ENCODE data around the gene TMTC2.
"Not testable (repeated sequence)": the region's sequence is repeated elsewhere in the genome, so short reads cannot be mapped to it uniquely, and the experiment has no call there.

Gene TMTC2

DNA sequence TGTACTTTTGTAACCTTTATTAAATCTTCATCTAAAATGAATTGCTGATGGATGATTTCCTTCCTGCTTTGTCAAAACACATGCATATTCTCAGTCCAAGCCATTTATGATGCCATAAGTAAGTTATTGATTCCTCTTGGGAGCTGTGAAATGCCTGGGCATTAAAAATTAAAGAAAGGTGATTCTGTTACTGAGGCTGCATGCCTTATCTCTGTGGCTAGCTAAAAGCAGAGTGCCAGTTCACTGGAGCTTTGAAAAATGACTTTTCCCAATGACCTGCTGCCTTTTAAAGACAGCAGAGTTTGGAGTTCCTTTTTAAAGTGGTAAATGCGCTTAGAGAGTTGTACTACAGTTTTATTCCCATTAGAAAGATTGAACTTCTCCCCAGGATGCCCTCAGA lies 152.1 kb downstream of the TMTC2 start:
- in situ Hi-C loops (cut with MboI; ENCODE audit: low sequenced_read_pairs), result no loop called here

GRCh38 chr12:82839796-82840195 lies 153.1 kb downstream of the TMTC2 start:
- in situ Hi-C loops (cut with MboI; ENCODE audit: low sequenced_read_pairs), result no loop called here

DNA sequence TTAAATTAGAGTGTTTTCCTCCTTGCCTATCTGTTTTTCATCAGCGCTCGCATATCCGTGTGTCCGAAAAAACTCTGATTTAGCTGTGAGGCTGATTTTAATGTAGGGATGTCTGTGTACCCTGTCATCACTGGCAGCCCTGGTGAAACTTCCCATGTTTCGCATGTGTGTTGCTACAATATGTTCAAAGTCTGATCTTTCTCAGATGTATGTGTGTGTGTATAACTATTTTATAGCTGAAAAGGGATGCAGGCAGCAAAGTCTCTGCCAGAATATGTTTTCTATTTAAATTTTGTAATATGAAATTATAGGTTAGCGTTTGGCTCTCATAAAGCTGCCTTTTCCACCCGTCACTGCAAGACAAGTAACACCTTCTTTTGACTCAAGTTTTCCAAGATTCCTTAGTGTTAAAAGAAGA lies 154.8 kb downstream of the TMTC2 start:
- in situ Hi-C loops (cut with MboI; ENCODE audit: low sequenced_read_pairs), result no loop called here

DNA sequence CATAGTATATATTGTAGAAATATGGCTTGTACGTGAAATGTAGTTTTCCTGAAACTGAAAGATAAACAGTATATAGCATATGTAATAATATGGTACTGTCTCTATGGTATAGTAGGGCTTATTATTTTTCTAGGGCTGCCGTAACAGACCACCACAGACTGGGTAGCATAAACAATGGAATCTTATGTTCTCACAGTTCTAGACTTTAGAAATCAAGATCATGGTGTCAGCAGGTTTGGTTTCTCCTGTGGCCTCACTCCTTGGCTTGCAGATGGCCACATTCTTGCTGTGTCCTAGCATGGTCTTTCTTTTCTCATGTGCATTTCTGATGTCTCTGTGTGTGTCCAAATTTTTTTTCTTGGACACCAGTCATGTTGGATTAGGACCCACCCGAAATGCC lies 155.8 kb downstream of the TMTC2 start:
- in situ Hi-C loops (cut with MboI; ENCODE audit: low sequenced_read_pairs), result no loop called here

GRCh38 chr12:82845076-82845475 lies 158.4 kb downstream of the TMTC2 start:
- in situ Hi-C loops (cut with MboI; ENCODE audit: low sequenced_read_pairs), result not testable (repeated sequence)

GRCh38 chr12:82848845-82849244 lies 162.1 kb downstream of the TMTC2 start:
- in situ Hi-C loops (cut with MboI; ENCODE audit: low sequenced_read_pairs), result no loop called here

DNA sequence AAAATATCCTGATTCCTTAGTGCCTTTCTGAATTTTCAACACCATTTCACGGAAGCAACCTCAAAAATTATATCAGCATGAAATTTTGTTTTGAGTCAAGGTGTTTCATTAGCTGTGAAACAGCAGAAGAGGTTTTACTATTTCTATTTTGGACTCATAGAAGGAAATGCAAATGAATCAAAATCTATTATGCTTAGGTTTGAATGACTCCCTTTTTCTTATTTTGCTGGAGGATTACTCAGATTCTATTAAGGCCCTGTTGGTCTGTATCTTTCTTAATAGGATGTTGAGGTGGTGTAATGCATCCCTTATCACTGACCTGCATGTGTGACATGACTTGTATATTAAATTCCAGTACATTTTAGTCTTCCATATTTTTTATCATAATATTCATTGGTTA lies 165.8 kb downstream of the TMTC2 start:
- in situ Hi-C loops (cut with MboI; ENCODE audit: low sequenced_read_pairs), result no loop called here

- in situ Hi-C loops (cut with MboI; ENCODE audit: low sequenced_read_pairs), result no loop called here
Measured at GRCh38 chr12:82855872-82856271, 169.2 kb downstream of the TMTC2 start.

DNA sequence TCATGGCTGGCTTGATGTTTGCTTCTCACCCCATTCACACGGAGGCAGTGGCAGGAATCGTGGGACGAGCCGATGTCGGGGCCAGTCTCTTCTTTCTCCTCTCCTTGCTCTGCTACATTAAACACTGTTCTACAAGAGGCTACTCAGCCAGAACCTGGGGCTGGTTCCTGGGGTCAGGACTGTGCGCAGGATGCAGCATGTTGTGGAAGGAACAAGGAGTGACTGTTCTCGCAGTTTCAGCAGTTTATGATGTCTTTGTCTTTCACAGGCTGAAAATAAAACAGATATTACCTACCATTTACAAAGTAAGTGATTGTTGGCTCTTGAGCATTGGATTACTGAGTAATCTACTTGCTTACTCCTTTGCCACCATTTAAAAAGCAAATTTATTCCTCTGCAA lies 170.6 kb downstream of the TMTC2 start:
- in situ Hi-C loops (cut with MboI; ENCODE audit: low sequenced_read_pairs), result no loop called here

- in situ Hi-C loops (cut with MboI; ENCODE audit: low sequenced_read_pairs), result no loop called here
Measured at GRCh38 chr12:82857911-82858533, 171.3 kb downstream of the TMTC2 start.

- in situ Hi-C loops (cut with MboI; ENCODE audit: low sequenced_read_pairs), result no loop called here
Measured at GRCh38 chr12:82858534-82858917, 171.8 kb downstream of the TMTC2 start.

DNA sequence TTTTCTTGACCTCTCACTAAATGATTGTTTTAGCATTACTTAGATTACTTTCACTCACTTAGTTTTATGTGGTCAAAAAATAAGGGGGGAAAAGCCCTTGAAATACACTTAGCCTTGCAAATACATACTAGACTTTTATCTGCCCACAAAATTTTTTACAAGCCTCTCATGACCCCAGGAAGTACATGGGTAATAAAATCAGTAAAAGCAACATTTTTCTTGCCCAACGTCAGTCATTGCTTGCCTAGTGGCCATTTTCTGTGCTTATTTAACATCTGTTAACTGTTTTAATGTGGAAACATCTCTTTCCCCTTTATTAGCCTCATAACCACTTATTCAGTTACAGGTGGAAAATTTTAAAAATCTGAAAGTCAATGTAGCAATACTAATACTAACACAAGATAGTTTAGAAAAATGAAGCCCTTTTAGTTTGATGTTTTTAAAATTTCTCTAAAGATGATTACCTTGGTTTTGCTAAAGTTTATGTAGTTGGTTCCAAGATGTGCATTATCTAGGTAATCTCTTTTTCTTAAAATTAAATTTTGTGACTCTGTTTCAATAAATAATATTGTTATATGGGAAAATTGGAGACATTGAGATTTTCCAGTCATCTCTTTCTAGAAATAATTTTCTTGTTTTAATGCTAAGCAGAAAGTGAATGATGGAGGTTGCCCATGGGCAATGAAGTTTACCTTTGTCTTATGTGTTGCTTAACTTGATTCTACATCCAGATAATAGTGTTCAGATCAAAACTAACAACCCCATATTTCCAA lies 175.5 kb downstream of the TMTC2 start:
- in situ Hi-C loops (cut with MboI; ENCODE audit: low sequenced_read_pairs), result no loop called here

DNA sequence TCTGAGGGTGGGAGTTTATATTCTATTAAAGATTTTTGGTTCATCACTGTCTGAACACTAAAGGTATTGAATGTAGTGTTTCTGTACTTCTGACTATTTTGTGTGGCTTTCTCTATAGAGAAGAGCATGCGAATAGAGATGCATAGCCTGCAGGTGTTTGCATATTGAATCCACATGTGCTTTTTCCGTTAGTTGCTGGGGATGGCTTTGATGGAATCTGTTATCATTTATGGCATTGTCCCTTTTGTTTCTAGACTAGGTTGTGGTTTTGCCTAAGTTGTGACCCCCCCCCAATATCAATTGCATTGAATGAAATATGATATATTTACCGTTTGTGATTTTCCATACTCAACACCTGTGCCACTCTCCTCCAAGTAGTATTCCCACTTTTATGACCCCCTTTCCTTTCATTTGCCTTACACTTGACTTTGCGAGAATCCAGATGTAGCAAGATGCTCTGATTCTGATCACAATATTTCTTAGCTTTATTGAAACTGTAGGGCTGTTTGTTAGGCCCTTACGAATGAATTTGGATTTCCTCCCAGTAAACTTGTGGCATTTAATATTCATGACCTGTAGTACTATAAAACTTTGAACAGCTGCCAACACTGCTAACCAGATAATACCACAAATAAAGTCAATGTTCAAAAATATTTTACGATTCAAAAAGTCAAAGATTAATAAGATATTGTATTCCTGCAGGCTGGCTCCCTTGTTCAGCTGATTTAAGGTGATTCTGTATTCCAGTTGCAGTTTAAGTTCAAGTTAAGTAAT lies 176.4 kb downstream of the TMTC2 start:
- in situ Hi-C loops (cut with MboI; ENCODE audit: low sequenced_read_pairs), result no loop called here

- in situ Hi-C loops (cut with MboI; ENCODE audit: low sequenced_read_pairs), result no loop called here
Measured at GRCh38 chr12:82866227-82866775, 179.6 kb downstream of the TMTC2 start.

DNA sequence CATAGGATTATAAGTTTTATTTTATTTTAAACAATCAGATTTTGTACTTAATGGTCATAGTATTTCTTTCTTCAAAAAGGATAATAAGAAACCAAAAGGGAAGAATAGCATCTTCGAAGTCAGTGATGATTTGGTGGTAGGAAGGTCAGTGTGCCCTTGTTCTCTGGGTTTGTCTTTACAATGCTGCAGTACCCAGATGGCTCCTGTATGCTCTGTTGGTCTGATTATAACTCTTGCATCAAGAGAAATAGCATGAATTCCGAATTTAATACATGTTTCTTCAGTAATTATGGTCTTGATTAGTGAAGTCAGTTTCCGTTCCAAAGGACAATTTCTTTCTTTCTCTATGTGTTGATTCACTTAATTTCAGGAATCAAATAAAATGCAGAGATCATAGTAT lies 180.2 kb downstream of the TMTC2 start:
- in situ Hi-C loops (cut with MboI; ENCODE audit: low sequenced_read_pairs), result no loop called here

DNA sequence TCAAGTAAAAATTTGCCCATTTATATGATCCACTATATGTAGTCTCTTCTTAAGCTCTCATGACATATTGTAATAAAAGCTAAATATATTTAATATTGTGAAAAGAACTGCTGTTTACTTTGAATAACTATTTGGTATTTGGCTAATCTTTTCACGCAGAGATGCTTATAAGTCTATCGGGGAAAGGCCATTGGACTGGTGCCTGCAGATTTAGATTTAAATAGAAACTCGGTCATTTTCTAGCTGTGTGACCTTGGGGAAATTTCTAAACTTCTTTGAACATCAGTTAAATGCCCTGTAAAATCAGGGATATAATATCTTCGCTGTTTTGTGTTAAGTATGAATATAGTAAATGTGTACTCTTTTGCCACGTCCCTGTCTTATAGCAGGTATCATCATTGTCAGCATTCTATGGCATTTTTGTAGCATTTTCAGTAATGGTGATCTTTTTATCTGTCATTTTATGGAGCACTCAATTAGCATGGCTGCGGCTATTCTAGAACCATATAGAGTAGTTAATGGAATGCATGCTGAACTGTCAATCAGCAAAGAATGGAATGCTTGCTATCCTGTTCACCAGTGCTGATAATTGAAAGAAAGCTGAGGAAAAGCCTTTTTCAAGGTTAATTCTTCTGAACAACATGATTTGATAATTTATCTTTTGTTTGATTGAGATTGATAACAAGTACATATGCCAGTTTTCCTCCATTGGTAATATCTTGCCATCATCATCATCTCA lies 181.2 kb downstream of the TMTC2 start:
- in situ Hi-C loops (cut with MboI; ENCODE audit: low sequenced_read_pairs), result no loop called here

DNA sequence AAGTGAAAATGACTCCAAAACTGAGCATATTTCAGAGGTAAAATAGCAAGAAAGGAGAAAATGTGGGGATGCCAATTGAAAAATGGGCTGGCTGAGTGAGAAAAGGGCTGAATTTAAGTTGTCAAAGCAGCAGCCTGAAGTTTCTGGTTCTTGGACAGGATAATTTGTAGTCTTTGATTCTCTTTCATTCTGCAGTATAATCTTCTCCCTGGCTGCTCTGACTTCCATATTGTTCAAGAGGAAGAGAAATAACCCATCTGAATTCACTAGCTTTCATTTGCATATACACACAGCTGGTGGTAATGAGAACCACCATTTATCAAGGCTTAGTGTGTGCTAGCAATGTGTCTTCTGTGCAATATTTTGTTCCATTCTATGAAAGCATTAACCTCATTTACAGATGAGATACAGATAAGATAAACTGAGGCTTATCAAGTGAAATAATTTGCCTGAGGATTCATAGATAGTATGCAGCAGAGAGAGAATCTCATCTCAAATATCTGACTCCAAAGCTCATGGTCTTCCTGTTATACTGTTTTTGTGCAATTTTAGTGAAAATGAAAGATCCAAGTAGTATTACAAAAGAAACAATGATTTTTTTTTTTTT lies 184.2 kb downstream of the TMTC2 start:
- in situ Hi-C loops (cut with MboI; ENCODE audit: low sequenced_read_pairs), result no loop called here

DNA sequence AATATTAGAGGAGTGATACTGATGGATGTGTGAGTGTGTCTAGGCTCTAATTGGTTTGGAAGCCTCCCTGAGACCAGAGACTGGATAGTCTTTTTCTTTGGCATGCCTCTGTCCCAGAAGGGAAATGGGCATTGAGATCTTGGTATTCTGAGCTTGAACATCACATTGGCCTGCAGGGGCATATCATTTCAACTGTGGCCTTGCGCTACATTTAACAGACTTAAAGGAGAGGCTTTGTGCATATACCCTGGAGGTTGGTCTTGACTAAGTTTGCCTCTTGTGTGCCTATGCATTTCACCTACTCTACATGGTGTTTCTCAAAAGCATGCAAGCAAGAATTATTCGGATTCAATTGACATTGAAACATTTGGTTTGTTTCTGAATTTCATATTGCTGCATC lies 185.4 kb downstream of the TMTC2 start:
- in situ Hi-C loops (cut with MboI; ENCODE audit: low sequenced_read_pairs), result no loop called here

GRCh38 chr12:82873309-82873708 lies 186.6 kb downstream of the TMTC2 start:
- in situ Hi-C loops (cut with MboI; ENCODE audit: low sequenced_read_pairs), result no loop called here

- in situ Hi-C loops (cut with MboI; ENCODE audit: low sequenced_read_pairs), result no loop called here
Measured at GRCh38 chr12:82873951-82874350, 187.2 kb downstream of the TMTC2 start.

- in situ Hi-C loops (cut with MboI; ENCODE audit: low sequenced_read_pairs), result no loop called here
Measured at GRCh38 chr12:82874945-82875344, 188.2 kb downstream of the TMTC2 start.
